Subcutaneous preadipocyte (primary cell): ENCODE data around the gene TAPBP. TPM values are rescaled to one million over a fixed set of nuclear protein-coding genes. Genes with fewer than 3 reads are reported as not detected.

Experiments used
- total RNA-seq: library from RNA; depleted of rRNA; stranded (reverse); fragments of >200 nt; gene quantifications from 2 replicates; pipeline ENCODE4 v1.2.3, GENCODE V29; 2012

TAPBP gene
- total RNA-seq = 68.8 and 73.9 TPM in 2 replicates

GRCh38 chr6:33313709-33314514 is at the start of gene TAPBP:
TSS of gene TAPBP (minus strand) at chr6:33314078. CDS start at chr6:33314041, 37 bp downstream.

GRCh38 chr6:33317669-33318425 is 4.0 kb upstream of the TAPBP start, which contains the start of gene ZBTB22:
TSS of gene ZBTB22 (minus strand) at chr6:33317744. CDS start at chr6:33316916, 828 bp downstream.

GRCh38 chr6:33298773-33299236 is 15.1 kb downstream of the TAPBP start, which contains the start of gene RGL2:
TSS of gene RGL2 (minus strand) at chr6:33298942. CDS start at chr6:33298610, 332 bp downstream.

GRCh38 chr6:33288921-33289783 is 24.7 kb downstream of the TAPBP start, which contains the start of the genes PFDN6 and WDR46:
TSS of gene PFDN6 (plus strand) at chr6:33289601. CDS start at chr6:33289857, 256 bp downstream.
TSS of gene WDR46 (minus strand) at chr6:33289239. CDS start at chr6:33289170, 69 bp downstream.

GRCh38 chr6:33276864-33277662 is 36.8 kb downstream of the TAPBP start, which contains the start of gene B3GALT4:
TSS of gene B3GALT4 (plus strand) at chr6:33277123. CDS start at chr6:33277420, 297 bp downstream.

GRCh38 chr6:33271468-33272274 is 42.2 kb downstream of the TAPBP start, which contains the start of the genes RPS18 and VPS52:
TSS of gene RPS18 (plus strand) at chr6:33272075. CDS start at chr6:33272120, 45 bp downstream.
TSS of gene VPS52 (minus strand) at chr6:33271876. CDS start at chr6:33271675, 201 bp downstream.

Other genes starting within 250 kb of the TAPBP start
- 3.1 and 7.0 TPM in 2 replicates for gene HLA-DPA1, start 240.4 kb downstream of the TAPBP start, total RNA-seq
- 1.8 and 10.2 TPM in 2 replicates for gene HLA-DPB1, start 238.1 kb downstream of the TAPBP start, total RNA-seq
- gene COL11A2, start 121.6 kb downstream of the TAPBP start, total RNA-seq = under 0.01 and 0.20 TPM in 2 replicates
- 17.6 and 20.5 TPM in 2 replicates for gene RXRB, start 113.4 kb downstream of the TAPBP start, total RNA-seq
- gene SLC39A7, start 113.2 kb downstream of the TAPBP start, total RNA-seq = 51.8 and 71.0 TPM in 2 replicates
- 5.3 and 7.0 TPM in 2 replicates for gene HSD17B8, start 109.4 kb downstream of the TAPBP start, total RNA-seq
- 21.7 and 24.2 TPM in 2 replicates for gene RING1, start 105.6 kb downstream of the TAPBP start, total RNA-seq
- gene VPS52, start 42.2 kb downstream of the TAPBP start, total RNA-seq = 31.6 and 39.5 TPM in 2 replicates
- gene RPS18, start 42.0 kb downstream of the TAPBP start, total RNA-seq = 2,332 and 5,287 TPM in 2 replicates
- 1.1 and 2.5 TPM in 2 replicates for gene B3GALT4, start 37.0 kb downstream of the TAPBP start, total RNA-seq
- gene WDR46, start 24.8 kb downstream of the TAPBP start, total RNA-seq = 90.0 and 92.3 TPM in 2 replicates
- gene PFDN6, start 24.5 kb downstream of the TAPBP start, total RNA-seq = 38.5 and 40.4 TPM in 2 replicates
- 16.9 and 19.2 TPM in 2 replicates for gene RGL2, start 15.1 kb downstream of the TAPBP start, total RNA-seq
- gene ZBTB22, start 3.7 kb upstream of the TAPBP start, total RNA-seq = 8.5 and 11.3 TPM in 2 replicates
- 39.7 and 50.6 TPM in 2 replicates for gene DAXX, start 8.9 kb upstream of the TAPBP start, total RNA-seq
- 33.1 and 58.1 TPM in 2 replicates for gene KIFC1, start 77.7 kb upstream of the TAPBP start, total RNA-seq
- gene PHF1, start 96.9 kb upstream of the TAPBP start, total RNA-seq = 8.1 and 14.1 TPM in 2 replicates
- gene CUTA, start 104.0 kb upstream of the TAPBP start, total RNA-seq = 70.2 and 82.3 TPM in 2 replicates
- 6.1 and 6.2 TPM in 2 replicates for gene SYNGAP1, start 106.0 kb upstream of the TAPBP start, total RNA-seq
- gene ZBTB9, start 140.5 kb upstream of the TAPBP start, total RNA-seq = 4.0 and 6.1 TPM in 2 replicates